SK-MEL-5 (cell line): ENCODE results near the gene TBCK. TPM values are rescaled to one million over a fixed set of nuclear protein-coding genes. Genes with fewer than 3 reads are reported as not detected.

Experiments
- DNase-seq: peaks from one replicate; pipeline ENCODE4 v3.0.0-alpha.2; 2016; ENCODE audit warnings: low read depth, low spot score
- in situ Hi-C: cut with HindIII; loops from 2 replicates; pipeline ENCODE4 v1.10.0; 2016; ENCODE audit warnings: low sequenced_read_pairs, high pct_unique_total_duplicates, low pct_unique_long_range_greater_than_20kb
- total RNA-seq: library from RNA; depleted of rRNA; stranded (reverse); fragments of >200 nt; shearing (Covaris generic); gene quantifications from 2 replicates; pipeline ENCODE4 v1.2.3, GENCODE V29; 2014

TBCK gene
- total RNA-seq, 1 experiment from 2014 or later: 22.1 TPM

- no peak for DNase-seq
- in situ Hi-C loops: no loop called here
Measured at GRCh38 chr4:106046083-106046482, 269.9 kb downstream of the TBCK start.

DNA sequence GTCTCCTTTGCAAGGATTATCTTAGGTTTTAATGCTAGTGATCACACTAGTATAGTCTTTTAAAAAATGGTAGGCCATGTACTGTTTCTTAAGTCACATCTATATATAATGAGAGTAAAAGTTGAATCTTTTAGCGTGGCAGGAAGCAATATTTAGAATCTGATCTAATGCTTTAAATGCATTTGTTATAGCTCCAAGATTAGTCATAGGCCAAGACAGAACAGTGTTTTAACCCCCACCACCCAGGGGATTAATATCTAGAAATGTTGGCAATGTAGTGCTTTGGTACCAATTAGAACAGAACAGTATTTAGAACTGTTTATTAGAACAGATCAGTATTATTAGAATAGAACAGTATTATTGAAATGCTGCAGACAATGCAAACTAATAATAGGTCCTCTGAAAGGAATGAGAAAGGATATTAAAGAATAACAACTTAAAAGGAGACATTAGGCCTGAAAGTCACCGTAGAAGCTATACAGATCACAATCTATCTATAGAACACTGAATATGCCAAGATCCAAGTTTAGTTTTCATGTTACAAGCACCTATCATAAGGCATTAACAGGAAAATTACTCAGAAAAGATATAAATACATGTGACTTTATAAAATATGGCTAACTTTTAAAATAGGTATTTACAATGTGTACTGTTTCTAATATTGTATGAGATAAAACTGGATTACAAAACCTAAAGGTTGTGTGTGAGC is 274.6 kb downstream of the TBCK start:
- in situ Hi-C loops: no loop called here
- DNase-seq: no peak

- DNase-seq: no peak
- in situ Hi-C loops: no loop called here
Measured at GRCh38 chr4:106039796-106040195, 276.2 kb downstream of the TBCK start.

- in situ Hi-C loops: no loop called here
- DNase-seq: no peak
Measured at GRCh38 chr4:106038908-106039307, 277.1 kb downstream of the TBCK start.

DNA sequence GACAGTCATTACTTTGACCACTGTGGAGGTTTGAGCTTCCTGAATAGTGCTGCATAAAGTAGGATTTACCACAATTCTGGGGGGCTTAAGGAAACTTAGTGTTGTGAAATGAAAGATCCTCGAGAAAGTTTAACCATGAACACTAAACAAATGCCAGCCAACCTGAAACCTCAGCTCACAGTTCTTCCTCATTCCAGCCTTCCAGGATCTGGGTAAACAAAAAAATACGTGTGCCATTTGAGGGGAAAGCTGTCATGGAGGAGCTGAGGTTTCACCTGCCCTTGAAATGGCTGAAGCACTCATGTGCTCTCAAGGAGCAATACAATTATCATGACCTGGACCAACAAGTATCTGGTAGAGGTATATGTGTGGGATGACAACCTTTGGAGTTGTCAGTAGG is 278.0 kb downstream of the TBCK start:
- in situ Hi-C loops: no loop called here

DNA sequence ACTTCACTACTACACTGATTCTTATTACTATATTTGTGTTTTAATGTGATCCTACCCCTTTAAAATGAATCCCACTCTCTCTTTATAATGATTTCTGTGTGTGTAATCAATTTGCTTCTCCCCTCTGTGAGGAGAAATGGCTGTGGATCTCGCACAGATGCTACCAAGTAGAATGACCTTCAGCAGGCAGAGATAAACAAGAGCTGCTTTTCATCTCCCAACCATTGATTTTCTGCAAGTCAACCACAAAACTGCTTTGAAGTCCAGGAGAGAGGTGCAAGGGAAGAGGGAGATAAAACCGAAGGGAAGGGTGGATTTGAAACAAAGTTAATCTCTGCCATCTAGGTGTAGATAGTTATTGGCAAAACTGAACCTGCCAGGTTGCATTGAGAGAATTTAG is 279.2 kb downstream of the TBCK start:
- in situ Hi-C loops: no loop called here
- DNase-seq: peak; percentile 16

More for the DNA sequence above, 278.0 kb downstream of the TBCK start:
- DNase-seq: no peak

GRCh38 chr4:106036334-106036733 is 279.7 kb downstream of the TBCK start:
- in situ Hi-C loops: no loop called here
- no peak for DNase-seq

GRCh38 chr4:106035204-106035603 is 280.8 kb downstream of the TBCK start:
- no peak for DNase-seq
- in situ Hi-C loops: no loop called here

DNA sequence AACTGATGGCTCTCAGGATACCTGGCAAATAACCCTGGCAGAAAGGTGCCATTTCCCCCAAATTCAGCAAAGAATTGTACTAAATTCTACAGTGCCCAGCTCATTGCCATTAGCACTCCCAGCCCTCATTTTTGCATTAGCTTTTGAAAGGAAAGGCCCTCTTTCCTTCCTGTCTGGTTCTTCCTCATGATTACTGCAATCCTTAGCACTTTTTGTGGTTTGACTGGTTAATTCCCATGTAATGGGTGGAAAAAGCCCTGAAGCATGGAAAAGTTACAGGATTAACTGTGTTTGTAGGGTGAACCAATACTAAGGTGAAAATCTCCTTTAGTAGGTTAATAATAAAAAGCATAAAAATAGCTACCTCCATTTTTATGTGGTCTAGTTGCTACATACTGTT is 281.3 kb downstream of the TBCK start:
- DNase-seq: no peak
- in situ Hi-C loops: no loop called here

DNA sequence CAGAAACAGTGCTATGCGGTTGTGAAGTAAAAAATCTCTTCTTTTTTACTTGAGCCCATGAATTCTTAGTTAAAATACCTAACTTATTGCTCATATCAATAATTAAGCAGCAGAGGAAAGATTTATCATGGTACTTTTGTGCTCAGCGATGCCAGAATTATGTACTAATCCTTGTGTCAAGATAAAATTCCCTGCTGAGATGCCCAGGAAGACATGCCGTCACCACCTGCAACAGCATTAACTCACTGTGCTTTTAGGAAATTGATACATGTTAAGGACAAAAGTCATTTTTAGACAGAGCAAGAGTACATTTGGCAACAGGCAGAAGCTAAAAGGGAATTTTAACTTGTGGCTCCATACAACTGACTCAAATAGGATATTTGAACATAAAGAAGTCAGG is 281.8 kb downstream of the TBCK start:
- in situ Hi-C loops: no loop called here
- DNase-seq: no peak

GRCh38 chr4:106033469-106033868 is 282.5 kb downstream of the TBCK start:
- in situ Hi-C loops: no loop called here
- no peak for DNase-seq

- in situ Hi-C loops: no loop called here
- no peak for DNase-seq
Measured at GRCh38 chr4:106032851-106033286, 283.1 kb downstream of the TBCK start.

- DNase-seq: no peak
- in situ Hi-C loops: no loop called here
Measured at GRCh38 chr4:106022454-106022853, 293.6 kb downstream of the TBCK start.

- DNase-seq: no peak
- in situ Hi-C loops: no loop called here
Measured at GRCh38 chr4:106021737-106022410, 294.1 kb downstream of the TBCK start.

DNA sequence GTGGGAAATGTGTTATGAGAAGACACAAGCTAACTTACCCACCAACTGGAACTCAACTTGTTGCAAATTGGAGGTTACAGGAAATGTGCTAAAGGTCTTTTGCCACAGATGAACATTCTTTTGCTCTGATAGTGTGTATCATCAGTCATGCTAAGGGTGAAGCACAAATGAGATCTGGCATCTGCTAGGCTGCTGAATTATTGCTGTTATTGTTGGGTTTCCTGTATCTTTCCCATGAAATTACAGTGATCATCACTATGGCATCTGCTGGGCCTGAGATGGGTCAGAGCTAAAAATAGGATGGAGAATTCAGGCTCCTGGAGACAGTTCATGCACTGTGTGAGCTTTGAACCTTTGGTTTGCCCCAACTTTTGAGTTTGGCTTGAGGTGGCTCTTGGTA is 296.2 kb downstream of the TBCK start:
- DNase-seq: no peak
- in situ Hi-C loops: no loop called here

DNA sequence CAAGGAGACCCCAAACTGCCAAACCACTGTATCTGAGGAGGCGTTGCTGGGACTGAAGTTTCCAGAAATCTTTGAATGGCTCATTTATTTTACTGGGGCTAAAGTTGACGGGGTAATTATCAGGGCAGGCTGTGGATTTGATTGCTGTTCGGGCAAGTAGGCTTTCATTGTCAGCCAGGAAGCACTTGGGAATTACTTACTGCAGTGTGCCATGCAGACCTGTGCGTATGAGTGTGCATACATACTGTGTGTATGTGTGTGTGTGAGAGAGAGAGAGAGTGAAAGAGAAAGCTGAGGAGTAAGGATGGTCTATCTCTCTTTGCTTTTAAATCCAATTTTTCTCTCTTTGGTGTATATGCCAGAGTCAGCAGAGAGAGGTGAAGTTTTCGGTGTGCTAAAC is 298.0 kb downstream of the TBCK start:
- in situ Hi-C loops: no loop called here
- no peak for DNase-seq

DNA sequence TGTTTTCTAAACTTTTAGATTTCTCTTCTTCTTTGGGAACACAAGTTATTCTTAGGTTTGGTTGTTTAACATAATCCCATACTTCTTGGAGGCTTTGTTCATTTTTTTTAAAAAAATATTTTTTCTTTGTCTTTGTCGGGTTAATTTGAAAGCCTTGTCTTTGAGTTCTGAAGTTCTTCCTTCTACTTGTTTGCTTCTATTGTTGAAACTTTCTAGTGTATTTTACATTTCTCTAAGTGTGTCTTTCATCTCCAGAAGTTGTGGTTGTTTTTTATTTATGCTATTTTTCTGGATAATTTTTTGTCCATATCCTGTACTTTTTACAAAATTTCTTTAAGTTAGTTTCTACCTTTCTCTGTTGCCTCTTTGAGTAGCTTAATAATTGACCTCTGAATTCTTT is 304.6 kb downstream of the TBCK start:
- in situ Hi-C loops: no loop called here

DNA sequence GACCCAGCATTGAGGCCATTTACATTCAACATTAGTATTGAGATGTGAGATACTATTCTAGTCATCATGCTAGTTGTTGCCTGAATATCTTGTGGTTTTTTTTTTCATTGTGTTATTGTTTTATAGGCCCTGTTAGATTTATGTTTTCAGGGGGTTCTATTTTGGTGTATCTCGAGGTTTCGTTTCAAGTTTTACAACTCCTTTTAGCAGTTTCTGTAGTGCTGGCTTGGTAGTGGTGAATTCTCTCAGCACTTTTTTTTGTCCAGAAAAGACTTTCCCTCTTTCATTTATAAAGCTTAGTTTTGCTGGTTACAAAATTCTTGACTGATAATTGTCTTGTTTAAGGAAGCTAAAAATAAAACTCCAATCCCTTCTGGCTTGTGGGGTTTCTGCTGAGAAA is 305.2 kb downstream of the TBCK start:
- no peak for DNase-seq
- in situ Hi-C loops: no loop called here

More for the DNA sequence above, 304.6 kb downstream of the TBCK start:
- no peak for DNase-seq

GRCh38 chr4:106002994-106003393 is 313.0 kb downstream of the TBCK start:
- no peak for DNase-seq
- in situ Hi-C loops: no loop called here
